Embryonic facial prominence (tissue), 1 donor: ENCODE results near the gene RBFOX2.
"Not testable (repeated sequence)": the region's sequence is repeated elsewhere in the genome, so short reads cannot be mapped to it uniquely, and the experiment has no call there.

ENCODE experiments used
- DNase-seq: peaks from one replicate; pipeline ENCODE4 v3.0.0-alpha.2; 2016; ENCODE audit errors: extremely low spot score

The RBFOX2 gene

GRCh38 chr22:36008565-36008964 is 20.1 kb downstream of the RBFOX2 start:
- no peak for DNase-seq

- DNase-seq = no peak
Observed at GRCh38 chr22:36008131-36008530, 20.5 kb downstream of the RBFOX2 start.

GRCh38 chr22:36003972-36004674 is 24.5 kb downstream of the RBFOX2 start:
- no peak for DNase-seq

- no peak for DNase-seq
Observed at GRCh38 chr22:36002718-36003260, 25.8 kb downstream of the RBFOX2 start.

GRCh38 chr22:36002084-36002483 is 26.5 kb downstream of the RBFOX2 start:
- DNase-seq = no peak

- DNase-seq = no peak
Observed at GRCh38 chr22:35998748-35999147, 29.9 kb downstream of the RBFOX2 start.

- DNase-seq = no peak
Observed at GRCh38 chr22:35997438-35997837, 31.2 kb downstream of the RBFOX2 start.

GRCh38 chr22:35996596-35996995 is 32.0 kb downstream of the RBFOX2 start:
- DNase-seq = no peak

GRCh38 chr22:35995772-35996171 is 32.9 kb downstream of the RBFOX2 start:
- peak; percentile 19 for DNase-seq

- no peak for DNase-seq
Observed at GRCh38 chr22:35995348-35995747, 33.3 kb downstream of the RBFOX2 start.

- DNase-seq = not testable (repeated sequence)
Observed at GRCh38 chr22:35993727-35994126, 34.9 kb downstream of the RBFOX2 start.

GRCh38 chr22:35993048-35993714 is 35.4 kb downstream of the RBFOX2 start:
- DNase-seq = no peak

GRCh38 chr22:35991168-35991567 is 37.5 kb downstream of the RBFOX2 start:
- DNase-seq = no peak

GRCh38 chr22:35988030-35988429 is 40.6 kb downstream of the RBFOX2 start:
- DNase-seq = no peak

GRCh38 chr22:35987487-35987886 is 41.1 kb downstream of the RBFOX2 start:
- DNase-seq = no peak

GRCh38 chr22:35986088-35986487 is 42.5 kb downstream of the RBFOX2 start:
- DNase-seq = no peak

- DNase-seq = no peak
Observed at GRCh38 chr22:35985371-35985770, 43.3 kb downstream of the RBFOX2 start.

GRCh38 chr22:35984183-35985175 is 44.1 kb downstream of the RBFOX2 start:
- DNase-seq = no peak

- DNase-seq = no peak
Observed at GRCh38 chr22:35981900-35982299, 46.7 kb downstream of the RBFOX2 start.

- DNase-seq = no peak
Observed at GRCh38 chr22:35978889-35979288, 49.7 kb downstream of the RBFOX2 start.

GRCh38 chr22:35978201-35978600 is 50.4 kb downstream of the RBFOX2 start:
- no peak for DNase-seq

- DNase-seq = no peak
Observed at GRCh38 chr22:35977136-35977535, 51.5 kb downstream of the RBFOX2 start.
